OCI-M2 (cell line): Measurements from ENCODE around the gene MRGPRF.
"Not testable (repeated sequence)": the region's sequence is repeated elsewhere in the genome, so short reads cannot be mapped to it uniquely, and the experiment has no call there.

Experiments
- DNase-seq: peaks from one replicate; lab custom pipeline; 2025; ENCODE audit not compliant: unreplicated experiment; lab: John Stamatoyannopoulos, UW

The MRGPRF gene

GRCh38 chr11:69004411-69005182 lies 8.4 kb downstream of the MRGPRF start:
- no peak for DNase-seq

GRCh38 chr11:69003866-69004367 lies 9.1 kb downstream of the MRGPRF start:
- no peak for DNase-seq

- DNase-seq: no peak
Observed at GRCh38 chr11:69003301-69003865, 9.7 kb downstream of the MRGPRF start.

GRCh38 chr11:69002570-69003231 lies 10.3 kb downstream of the MRGPRF start:
- no peak for DNase-seq

DNA sequence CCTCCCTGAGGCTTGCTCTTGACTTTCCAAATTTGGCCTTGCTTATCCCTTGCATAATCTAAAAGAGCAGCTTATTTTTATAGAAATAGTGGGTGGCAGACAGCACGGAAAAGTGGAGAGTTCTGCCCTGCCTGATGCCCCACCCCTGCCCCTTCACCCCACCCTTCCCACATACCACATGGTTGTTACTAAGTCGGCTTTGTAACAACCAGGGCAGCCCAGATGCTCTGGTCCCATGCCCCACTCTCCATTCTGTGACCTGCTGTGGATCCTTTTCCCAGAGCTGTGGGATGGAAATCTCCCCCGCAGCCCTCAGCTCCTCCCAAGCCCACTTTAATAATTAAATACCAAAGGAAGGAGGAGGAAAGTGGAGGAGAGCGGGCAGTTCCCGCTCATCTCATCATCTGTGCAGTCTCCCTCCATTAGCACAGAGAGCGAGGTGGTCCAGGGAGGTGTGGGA lies 10.9 kb downstream of the MRGPRF start:
- DNase-seq: no peak

DNA sequence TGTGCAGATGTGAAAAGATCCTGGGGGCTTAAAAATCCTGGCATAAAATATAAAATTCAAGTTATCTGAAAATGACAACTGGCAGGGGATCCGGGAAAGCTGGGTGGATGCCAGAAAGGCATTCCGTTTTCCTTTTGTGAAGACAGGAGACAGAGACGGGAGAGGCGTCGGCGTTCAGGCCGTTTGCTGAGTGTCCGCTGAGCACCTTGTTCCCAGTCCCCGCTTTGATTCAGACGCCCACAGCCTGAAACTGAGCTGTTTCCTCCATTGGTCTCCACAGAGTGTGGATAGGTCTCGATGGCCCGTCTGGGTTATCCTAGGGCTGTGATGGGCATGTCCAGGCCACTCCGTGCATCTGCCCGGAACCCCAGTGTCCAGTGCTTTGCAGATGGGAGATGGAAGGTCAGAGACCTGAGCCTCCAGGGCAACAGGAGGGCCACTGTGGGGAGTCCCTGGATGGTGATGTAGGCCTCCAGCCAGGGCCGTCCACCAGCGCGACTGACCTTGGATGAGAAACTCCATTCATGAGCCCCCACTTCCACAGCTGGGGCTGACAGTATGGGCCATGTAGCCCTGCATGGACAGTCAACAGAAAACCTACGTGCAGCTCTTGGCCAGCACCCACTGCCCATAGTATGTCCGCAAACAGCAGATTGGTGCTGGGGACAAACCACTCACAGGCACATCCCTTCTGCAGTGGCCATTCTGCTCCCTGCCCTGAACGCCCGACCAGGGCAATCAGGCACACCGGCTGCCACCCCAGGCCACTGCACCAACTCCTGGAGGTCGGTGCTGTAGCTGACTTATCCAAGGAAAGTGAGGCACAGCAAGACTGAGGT lies 11.6 kb downstream of the MRGPRF start:
- no peak for DNase-seq

DNA sequence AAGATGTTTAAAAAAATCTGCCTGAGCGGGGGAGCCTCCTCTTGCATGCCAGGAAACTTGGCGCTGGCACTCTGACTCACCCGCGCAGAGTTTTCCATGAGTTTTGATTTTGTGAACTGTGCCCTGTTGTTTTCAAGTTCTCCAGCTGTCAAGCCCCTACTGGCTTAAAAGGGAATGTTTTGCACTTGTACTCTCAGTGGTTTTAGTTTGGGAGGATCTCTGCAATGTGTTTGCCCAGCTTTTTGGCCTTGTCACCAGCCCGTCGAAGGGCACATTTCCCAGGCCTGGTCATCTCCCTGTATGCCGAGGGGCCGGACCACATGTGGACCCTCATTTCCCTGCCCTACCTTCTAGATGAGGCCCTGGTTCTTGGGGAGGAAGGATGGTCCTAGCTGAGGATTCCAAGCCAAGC lies 12.2 kb downstream of the MRGPRF start:
- no peak for DNase-seq

GRCh38 chr11:69000391-69000790 lies 12.7 kb downstream of the MRGPRF start:
- DNase-seq: no peak

DNA sequence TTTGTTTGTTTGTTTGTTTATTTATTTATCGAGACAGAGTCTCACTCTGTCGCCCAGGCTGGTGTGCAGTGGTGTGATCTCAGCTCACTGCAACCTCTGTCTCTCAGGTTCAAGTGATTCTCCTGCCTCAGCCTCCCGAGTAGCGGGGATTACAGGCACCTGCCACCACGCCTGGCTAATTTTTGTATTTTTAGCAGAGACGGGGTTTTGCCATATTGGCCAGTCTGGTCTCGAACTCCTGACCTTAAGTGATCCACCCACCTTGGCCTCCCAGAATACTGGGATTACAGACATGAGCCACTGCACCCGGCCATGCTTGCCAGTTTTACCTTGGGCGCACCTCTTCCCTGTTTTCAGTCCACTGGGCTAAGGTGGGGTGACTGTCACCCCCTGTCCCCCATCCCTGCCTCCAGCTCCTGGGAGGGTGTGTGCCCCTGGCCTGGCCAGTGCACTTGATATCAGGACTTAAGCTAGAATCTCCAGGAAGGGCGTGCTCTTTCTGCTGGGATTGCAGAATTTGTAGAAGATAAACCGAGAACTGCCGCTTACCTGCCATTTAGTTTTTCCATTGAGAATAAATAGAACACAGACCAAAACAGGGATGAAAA lies 13.2 kb downstream of the MRGPRF start:
- DNase-seq: not testable (repeated sequence)

- no peak for DNase-seq
Observed at GRCh38 chr11:68999093-68999747, 13.8 kb downstream of the MRGPRF start.

- no peak for DNase-seq
Observed at GRCh38 chr11:68998390-68998911, 14.6 kb downstream of the MRGPRF start.

DNA sequence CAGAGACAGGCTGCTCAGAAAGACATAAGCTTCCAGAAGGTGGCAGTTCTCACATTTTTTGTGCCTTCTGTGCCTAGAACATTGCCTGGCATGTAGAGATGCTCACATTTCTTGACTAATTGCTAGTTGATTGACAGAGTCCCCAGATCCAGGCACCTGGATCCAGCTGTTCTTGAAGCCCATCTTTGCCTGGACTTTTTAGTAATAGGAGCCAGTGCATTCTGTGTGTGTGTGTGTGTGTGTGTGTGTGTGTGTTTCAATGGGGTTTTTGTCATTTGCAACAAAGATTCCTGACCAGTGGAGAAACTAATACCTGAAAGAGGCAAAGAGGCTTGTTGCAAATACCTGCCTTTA lies 15.1 kb downstream of the MRGPRF start:
- DNase-seq: no peak

DNA sequence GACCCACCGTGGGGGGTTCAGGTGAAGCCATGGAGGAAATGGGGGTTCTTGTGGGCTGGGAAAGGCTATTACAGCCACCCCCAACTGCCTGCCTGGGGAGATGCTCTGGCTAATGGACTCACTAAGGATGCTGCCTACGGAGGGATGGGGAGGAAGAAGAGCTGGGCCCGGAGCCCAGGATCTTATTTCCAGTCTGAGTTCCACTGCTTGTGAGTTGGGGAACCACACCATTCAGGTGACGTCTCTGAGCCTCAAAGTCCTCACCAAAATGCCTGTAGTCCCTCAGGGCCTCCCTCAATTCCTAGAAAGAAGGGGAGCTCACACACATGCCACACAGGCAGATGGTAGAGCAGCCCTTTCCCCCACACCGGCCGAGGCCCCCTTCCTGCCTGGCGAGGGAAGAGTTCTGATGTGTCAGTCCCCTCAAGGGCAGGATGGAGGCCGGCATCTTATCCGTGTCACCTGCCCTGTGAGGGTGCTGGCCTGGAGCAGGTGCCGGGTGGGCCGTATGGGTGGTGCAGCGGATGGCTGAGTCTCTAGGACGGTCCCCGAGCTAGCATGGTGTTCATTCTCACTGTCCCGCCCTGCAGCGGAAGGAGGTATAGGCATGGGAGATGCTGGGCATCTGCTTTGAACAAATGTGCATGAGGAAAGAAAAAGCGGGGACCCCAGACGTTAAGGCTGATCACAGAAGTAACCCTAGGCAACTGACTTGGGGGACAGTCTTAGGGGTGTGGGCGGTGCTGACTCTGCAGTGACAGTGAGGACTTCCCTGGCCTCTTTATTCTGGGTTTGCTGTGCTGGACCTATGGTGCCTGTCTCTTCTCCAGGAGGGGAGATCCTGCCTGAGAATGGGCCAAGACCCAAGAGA lies 15.7 kb downstream of the MRGPRF start:
- no peak for DNase-seq

GRCh38 chr11:68996376-68997123 lies 16.5 kb downstream of the MRGPRF start:
- no peak for DNase-seq

DNA sequence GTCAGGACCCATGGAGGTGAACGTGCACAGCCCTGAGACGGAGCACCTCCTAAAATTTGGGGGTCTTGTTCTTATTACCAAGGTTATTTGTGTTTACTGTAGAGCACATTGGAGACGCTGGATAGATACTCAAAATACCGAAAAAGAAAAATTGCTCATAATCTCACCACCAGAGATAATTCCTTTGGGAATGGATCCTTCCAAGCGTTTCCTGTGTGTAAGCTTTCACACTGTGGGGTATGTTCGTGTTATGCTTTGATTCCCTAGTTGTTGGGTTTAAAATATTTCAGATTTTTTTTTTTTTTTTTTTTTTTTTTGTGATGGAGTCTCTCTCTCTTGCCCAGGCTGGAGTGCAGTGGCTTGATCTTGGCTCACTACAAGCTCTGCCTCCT lies 18.2 kb downstream of the MRGPRF start:
- no peak for DNase-seq

- DNase-seq: no peak
Observed at GRCh38 chr11:68994161-68994893, 18.7 kb downstream of the MRGPRF start.

DNA sequence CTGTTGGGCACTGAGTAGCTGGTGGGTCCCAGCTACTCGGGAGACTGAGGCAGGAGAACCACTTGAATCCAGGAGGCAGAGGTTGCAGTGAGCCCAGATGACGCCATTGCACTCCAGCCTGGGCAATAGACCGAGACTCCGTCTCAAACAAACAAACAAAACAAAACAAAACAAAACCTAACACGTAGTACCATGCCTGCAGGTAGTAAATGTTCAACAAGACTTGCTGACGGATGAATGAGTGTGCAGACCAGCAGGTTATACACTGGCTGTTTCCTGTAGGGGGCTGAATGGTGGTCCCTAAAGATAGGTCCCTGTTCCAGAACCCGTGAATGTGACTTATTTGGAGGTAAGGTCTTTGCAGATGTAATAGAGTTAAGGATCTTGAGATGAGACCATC lies 19.5 kb downstream of the MRGPRF start:
- no peak for DNase-seq
